Kidney glomerular epithelial cell (primary cell): Measurements from ENCODE around the gene SLC22A23.

ENCODE experiments used
- DNase-seq: peaks from one replicate; lab custom pipeline; 2025; lab: John Stamatoyannopoulos, UW

SLC22A23 gene

GRCh38 chr6:3221578-3221977, 235.3 kb downstream of the SLC22A23 start:
- DNase-seq: no peak

- no peak for DNase-seq
Measured at GRCh38 chr6:3220366-3220765, 236.5 kb downstream of the SLC22A23 start.
